GM19463 (cell line): ENCODE results near the gene ZIC5.

Source experiments
- ATAC-seq: cut with Tn5 transposase; IDR thresholded peaks from one replicate; pipeline ENCODE4 v1.9.1; 2021; ENCODE audit warnings: mild to moderate bottlenecking, moderate library complexity; ENCODE audit not compliant: unreplicated experiment

ZIC5 gene

DNA sequence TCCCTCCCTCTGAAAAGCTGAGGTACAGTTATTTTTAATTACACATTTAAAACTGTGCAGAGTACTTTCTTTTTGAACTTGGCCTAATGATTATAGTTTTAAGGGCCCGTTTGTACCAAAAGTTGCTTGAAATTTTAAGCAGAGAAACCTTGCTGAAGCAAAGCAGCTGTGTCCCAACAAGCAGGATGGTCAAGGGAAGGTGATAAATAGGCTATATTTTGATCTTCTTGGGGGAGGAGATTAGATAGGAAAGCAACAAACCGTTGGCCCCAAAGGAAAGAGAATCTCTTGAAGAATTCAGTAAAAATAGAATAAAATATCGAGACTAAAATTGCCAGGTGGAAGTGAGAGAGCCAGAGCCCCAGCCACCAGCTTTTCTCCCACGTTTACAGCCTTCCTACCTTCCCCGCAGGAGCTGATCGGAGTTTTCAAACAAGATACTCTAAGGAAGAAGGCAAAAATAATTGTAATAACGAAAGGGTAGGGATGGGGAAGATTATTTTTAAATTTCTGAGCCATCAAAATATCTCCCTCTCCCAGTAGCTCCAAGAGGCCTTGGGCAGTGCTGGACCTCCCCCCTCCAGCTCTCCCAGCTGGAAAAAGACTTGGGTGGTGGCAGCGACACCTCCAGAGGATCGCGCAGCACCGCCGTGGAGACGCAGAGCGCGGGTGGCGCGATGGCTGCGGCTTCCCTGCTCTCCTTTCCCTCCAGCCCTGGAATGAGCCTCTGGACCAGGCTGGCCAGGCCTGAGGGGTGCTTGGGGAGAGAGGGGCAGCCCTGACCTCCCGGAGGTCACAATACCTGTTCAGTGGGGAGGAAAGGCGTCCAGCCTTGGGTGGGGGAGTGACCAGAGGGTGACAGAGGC, 15.8 kb upstream of the ZIC5 start:
- no peak for ATAC-seq

DNA sequence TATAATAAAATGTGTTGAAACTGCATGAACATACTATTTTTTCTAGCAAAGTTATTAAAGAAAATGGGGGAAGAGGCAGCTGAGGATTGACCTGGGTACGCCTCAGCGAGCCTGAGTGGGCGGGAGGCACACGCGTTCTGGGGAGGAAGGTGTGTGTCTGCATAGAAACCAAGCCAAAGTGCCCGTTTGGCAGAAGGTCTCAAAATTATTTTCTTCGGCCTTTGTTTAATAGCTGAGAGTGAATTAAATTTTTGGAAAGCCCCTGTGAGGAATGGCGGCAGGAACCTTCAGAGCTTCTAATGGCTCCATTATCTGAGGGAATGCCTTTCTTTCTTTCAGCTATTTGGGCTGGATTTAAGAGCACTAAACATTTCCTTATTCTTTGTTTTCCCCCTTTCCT, 15.2 kb upstream of the ZIC5 start:
- ATAC-seq, result no peak

DNA sequence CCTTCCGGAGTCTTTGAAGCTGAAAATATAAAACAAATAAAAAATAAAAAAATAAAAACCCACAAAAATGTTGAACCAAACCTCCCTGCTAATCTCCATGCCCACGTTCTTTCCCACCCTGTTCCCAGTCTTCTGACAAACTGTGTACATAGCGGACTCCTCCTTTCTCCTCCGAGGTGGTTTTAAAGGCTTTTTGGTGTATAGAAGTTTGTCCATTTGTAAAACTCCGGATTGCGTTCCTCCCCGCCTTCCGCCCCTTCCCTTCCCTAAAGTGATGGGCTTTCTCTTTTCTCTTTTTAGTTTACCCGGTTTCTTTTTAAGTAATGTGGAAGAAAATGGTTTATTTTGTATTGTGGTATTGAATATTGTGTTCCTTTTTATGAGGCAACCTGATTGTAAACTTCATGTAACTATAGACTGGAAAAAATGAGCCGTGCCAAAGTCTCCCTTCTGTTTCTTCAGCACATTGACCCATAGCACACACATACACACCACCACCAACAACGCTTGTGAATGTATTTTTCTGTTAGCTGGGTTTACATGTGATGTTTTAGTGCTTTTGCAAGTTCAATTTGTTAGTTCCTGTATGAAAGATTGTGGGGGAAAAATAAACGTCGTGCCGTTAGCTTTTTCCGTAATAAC, 14.4 kb upstream of the ZIC5 start:
- no peak for ATAC-seq

DNA sequence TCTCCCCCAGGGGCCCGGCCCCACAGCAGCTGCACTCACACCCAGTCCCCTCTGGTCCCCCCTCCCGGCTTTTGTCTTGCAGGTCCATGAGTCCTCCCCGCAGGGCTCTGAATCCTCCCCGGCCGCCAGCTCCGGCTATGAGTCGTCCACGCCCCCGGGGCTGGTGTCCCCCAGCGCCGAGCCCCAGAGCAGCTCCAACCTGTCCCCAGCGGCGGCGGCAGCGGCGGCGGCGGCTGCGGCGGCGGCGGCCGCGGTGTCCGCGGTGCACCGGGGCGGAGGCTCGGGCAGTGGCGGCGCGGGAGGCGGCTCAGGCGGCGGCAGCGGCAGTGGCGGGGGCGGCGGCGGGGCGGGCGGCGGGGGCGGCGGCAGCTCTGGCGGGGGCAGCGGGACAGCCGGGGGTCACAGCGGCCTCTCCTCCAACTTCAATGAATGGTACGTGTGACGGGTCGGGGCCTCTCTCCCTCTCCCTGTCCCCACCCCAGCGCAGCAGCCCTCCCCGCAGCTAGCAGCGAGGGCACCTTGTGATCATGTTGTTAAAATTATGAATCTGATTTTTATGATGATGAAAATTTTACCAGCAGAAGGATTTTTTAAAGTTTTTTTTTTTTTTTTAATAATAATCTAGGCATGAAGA, 13.8 kb upstream of the ZIC5 start:
- ATAC-seq, result no peak

DNA sequence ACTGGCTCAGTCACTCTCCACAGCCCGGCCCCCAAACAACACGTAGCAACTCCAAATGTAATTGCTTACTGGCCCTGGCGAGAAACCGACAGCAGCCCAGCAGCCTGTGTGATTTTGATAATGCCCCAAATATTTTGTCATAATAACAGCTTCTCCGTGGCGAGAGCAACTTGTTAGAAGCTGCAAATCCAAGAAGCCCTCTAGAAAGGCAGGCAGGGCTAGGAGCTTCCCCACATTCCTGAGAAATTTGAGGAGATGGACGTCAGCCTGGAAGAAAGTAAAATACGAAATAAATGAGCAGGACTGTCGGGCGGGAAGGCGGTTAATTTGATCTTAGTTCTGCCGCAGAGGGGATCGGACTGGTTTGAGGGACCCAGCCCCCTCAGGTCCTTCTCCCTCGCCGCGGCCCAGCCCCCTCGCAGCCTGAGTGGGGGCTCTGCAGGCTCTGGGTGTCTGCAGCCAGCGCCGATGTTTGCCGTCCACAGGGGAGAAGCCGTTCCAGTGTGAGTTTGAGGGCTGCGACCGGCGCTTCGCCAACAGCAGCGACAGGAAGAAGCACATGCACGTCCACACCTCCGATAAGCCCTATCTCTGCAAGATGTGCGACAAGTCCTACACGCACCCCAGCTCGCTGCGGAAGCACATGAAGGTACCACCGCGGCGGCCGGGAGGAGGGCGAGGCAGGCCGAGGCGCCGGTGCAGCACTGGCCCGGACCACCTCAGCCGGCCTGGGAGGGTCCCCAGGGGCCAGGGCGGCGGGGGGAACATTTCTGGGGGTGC, 13.1 kb upstream of the ZIC5 start:
- ATAC-seq, result no peak

DNA sequence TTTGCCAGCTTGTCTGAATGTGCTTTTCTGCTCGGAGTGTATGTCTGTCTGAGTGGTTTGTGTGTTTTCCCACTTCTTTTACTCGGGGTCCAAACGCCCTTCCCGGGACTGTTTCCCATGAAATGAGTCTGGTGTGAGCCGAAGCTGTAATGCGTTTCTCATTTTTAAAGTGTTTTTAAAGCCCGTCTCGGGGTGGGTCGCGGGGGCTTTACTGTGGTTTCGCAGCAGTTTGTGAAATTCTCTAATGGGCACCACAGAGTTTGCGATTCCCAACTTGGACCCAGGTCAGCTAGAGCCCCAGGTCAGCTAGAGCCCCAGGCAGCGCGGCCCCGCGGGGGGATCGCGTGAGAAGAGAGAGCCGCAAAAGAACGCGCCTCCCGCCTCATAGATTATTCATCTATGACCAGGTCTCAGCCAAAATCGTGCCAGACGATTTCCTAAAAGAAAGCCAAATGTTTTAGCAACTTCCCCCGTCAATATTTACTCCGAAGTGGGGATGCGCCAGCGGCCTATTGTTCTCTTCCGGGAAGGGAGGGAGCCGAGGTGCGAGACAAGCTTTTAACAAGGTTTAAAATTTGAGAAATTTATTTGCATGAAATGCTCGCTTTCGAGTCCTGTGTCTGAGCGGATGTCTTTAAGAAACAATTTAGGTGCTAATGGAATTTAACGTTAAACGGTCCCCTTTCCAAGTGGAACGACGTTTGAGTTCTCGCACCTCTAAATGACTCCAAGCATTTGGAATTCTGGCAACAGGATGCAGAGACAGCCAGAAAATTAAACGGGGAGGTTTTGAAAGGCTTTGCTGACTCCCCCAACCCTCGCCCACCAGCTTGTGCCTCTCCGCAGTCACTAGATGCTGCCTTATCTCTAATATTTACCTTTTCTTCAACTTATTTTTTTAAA, 12.2 kb upstream of the ZIC5 start:
- no peak for ATAC-seq

DNA sequence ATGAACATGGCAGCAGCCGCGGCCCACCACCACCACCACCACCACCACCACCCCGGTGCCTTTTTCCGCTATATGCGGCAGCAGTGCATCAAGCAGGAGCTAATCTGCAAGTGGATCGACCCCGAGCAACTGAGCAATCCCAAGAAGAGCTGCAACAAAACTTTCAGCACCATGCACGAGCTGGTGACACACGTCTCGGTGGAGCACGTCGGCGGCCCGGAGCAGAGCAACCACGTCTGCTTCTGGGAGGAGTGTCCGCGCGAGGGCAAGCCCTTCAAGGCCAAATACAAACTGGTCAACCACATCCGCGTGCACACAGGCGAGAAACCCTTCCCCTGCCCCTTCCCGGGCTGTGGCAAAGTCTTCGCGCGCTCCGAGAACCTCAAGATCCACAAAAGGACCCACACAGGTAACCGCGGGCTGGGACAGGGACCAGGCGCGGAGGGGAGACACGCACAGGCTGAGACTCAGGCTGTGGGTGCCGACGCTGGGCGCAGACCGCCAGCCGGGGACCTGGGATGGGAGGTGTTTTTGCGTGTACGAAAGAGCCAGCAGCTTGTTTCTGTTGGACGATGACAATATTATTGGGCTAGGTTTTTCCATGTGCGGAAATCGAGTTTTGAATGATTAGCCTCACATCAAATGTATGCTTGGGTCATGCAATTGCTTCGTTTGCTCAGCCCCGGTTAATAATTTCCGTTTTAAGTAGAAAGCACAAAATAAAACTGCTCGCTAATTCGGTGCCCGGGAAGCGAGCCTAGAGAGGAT, 11.3 kb upstream of the ZIC5 start:
- ATAC-seq, result no peak

DNA sequence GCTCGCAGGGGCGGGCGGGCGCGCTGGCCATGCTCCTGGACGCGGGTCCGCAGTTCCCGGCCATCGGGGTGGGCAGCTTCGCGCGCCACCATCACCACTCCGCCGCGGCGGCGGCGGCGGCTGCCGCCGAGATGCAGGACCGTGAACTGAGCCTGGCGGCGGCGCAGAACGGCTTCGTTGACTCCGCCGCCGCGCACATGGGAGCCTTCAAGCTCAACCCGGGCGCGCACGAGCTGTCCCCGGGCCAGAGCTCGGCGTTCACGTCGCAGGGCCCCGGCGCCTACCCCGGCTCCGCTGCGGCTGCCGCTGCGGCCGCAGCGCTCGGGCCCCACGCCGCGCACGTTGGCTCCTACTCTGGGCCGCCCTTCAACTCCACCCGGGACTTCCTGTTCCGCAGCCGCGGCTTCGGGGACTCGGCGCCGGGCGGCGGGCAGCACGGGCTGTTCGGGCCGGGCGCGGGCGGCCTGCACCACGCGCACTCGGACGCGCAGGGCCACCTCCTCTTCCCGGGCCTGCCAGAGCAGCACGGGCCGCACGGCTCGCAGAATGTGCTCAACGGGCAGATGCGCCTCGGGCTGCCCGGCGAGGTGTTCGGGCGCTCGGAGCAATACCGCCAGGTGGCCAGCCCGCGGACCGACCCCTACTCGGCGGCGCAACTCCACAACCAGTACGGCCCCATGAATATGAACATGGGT, 10.6 kb upstream of the ZIC5 start:
- no peak for ATAC-seq

DNA sequence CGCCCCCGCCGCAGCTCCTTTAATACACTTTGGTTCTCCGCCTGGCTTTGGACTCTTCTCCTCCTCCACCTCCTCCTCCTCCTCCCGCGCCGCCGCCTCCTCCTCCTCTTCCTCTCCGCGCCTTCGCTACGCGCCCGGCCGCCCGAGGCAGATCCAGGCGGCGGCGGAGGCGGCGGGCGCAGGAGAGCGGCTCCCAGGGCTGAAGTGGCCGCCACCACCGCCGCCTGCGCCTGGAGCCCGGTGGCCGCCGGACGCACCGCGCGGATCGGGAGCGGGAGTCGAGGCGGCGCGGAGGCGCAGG, 10.1 kb upstream of the ZIC5 start, which contains the start of gene ZIC2:
Gene ZIC2 (plus strand): TSS at position 50 of the 301 bp plus-strand sequence. CDS start 281 bp downstream, outside the sequence.
- no peak for ATAC-seq

DNA sequence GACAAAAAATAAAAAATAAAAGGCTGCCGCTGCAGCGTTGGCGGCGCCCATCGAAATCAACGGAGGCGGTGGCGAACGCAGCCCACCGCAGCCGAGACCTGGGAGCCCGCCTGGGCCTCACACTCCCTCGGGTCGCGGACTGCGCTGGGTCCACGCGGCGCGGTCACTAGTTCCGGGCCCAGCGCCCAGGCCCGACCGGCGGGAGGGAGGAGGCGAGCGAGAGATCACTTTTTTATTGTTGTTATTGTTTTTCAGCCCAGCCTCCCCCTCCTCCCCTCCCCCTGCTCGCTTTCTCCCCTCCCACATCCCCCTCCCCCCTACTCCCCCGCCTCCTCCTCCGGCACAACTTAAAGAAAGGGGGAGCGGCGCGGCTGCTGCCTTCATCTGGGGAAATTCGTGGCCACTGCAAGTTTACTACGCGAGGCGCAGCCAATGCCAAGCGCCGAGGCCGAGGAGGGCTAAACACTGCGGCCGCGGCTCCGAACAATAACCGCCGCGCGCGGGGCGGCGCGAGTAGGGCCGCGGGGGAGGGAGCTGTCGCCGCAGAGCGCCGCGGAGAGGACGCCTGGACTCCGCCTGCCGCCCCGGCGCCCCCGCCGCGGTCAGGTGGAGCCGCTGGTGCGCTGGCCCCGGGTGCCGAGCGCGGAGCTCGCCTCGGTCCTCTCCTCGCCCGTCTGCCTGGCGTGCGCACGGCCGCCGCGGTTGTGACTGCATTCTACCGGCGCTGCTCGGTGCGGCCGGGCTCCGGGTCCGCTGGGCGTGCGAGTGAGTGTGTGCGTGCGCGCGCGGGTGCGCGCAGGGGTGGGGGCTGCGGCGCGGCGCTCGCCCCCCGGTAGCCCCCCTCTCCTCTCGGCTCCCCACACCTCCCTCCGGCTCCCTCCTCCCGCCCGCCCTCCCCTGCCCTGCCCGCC, 9.5 kb upstream of the ZIC5 start:
- ATAC-seq, result no peak

DNA sequence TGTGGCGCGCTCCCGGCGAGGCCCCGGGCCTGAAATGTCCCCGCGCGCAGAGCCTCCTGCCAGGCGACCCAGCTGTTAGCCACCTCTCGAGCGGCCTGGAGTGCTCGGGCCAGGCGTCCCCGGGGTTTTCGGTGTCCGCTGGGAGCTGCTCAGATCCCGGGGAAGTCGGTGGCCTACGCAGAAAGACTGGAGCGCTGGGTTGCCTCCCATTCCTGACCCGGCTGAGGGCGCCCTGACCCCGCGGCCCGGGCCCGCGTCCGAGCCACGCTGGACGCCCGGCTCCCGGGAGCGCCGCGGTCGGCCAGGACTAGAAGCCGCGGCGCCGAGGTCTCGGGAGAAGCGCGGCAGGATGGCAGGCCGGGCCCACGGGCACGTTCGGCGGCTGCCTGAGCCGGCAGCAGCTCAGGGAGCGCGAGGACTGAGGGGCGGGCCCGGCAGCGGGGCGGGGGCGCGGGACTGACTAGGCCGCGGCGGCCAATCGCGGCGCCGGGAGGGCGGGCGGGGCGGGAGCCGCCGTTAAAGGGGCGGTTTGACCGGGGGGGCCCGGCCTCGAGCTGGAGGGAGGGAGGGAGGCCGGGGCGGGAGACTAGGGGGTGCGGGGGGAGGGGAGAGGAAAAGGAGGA, 8.7 kb upstream of the ZIC5 start:
- peak; percentile 88 for ATAC-seq

DNA sequence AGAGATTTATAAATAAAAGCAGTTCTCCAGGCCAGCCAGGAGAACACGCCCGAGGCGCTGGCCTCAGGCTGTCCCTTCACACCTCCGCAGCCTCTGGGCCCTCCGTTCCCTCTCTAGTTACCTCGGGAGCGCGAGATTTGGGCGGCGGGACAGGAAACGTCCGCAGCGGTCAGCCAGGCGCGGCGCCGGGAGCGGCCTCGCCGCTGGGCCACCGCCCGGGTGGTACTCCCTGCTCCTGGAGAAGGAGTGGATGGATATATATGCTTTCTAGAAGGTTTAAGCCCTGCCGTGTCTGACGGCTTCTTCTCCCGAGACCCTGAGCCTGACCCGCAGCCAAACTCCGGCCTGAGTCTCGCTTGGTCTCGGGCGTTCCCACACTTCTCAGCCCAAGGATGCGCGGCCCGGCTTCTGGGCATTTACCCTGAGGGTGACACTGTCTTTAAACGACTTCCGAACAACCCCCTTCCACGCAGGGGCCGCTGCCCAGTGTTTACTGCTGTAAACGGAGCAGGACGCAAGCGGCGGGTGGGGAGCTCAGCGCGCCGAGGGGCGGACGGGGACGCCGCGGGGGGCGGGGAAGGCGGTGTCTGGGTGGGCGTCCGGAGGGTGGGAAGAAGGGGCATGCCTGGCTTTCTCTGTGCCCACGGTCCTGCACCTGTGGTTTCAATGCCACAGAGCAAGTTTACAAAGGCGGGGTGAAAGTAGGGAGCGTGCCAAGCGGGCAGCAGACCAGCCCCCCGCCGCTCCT, 8.1 kb upstream of the ZIC5 start:
- ATAC-seq, result no peak

DNA sequence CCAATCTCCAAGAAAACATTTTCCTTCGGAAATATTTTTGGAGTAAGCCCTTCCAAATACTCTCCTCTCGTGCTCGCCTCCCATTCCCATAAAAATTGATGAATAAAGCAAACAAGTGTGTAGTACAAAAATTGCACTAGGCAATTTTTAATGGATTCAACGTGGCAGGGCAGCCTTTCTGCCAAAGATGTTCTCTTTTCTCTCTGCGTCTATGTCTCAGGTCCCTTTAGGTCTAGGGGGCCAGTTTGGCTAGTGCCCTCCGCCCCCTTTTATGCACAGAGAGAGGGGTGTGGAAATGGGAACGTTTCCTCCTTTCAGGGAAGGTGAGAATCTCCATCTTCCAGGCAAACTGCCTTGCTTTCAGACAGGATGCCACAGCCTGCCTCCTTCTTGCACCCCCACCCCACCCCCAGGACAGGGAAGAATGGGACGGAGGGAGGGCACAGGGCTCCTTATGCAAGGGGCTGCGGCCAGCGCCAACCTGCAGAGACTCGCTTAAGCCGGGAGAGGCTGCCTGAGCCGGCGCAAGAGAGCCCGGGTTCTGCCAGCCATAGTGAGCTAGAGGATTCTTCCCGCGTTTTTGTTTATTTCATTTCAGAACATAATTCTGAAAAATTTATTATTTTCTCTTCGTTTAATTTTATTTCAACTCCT, 7.4 kb upstream of the ZIC5 start:
- ATAC-seq, result no peak

DNA sequence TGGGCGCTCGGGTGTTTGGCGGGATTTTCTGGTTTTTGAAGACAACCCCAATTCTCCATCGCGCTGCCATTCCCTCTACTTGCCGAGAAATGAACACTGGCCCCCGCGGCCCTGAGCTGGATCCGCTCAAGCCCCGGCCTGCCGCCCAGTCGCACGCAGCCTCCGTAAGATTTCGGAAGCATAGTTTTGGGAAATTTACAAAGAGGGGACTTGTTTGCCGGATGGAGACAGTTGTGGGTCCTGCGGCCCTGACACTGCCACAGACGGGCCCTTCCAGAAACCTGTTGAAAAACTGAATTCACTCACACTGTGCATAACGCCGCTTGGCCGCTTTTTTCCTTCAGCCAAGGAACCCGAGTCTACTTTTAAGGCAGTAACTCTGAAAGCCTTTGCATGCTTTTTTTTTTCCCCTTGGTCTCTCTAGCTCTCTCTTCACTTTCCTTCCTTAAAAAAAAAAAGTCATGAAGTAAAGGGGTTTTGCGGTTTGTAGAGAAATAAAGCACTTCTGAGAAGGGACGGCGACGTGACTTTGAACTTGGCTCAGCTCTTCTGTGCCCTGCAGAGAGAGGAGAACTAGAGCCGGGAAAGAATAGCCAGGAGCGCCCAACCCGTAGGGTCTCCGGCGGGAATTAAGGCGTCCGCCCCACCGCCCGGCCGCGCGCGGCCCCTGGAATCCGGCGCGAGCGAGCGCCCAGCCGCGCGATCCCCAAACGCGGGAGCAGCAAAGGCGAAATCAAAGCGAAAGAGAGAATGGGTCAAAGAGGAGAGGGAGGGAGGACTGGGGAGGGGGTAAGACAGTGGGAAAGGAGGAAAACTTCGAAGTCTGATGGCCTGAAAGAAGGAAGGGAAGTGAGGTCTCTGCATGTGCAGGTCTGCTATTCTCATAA, 6.6 kb upstream of the ZIC5 start:
- ATAC-seq, result no peak

DNA sequence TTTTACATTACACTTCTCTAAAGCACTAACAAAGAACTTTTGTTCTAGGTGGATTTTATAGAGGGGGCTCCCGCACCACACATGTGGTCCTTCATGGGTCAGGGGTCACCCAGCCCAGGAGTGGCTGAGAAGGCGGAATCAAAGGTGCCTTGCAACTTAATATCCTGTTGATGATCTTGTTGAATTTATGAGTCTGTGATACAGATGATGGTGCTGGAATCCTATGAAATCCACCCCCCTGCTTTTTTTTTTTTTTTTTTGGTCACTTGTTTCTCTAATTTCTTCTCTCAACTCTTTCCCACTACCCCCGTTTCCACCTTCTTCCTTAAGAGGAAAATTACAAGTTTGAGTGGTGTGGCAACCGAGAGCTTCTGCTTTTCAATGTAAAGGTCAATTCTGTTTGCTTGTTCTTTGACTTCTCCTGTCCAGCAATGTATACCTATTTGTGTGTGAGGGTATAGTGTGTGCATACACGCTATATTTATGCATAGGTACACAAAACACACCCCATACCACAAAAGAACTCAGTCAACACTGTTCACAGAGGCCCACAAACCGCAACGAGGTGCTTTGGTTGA, 5.9 kb upstream of the ZIC5 start:
- no peak for ATAC-seq
